NCI-H748 (cell line): Measurements from ENCODE around the gene SRRM2.

Experiments
- DNase-seq: peaks from one replicate; lab custom pipeline; 2025; ENCODE audit not compliant: unreplicated experiment; lab: John Stamatoyannopoulos, UW

The SRRM2 gene

DNA sequence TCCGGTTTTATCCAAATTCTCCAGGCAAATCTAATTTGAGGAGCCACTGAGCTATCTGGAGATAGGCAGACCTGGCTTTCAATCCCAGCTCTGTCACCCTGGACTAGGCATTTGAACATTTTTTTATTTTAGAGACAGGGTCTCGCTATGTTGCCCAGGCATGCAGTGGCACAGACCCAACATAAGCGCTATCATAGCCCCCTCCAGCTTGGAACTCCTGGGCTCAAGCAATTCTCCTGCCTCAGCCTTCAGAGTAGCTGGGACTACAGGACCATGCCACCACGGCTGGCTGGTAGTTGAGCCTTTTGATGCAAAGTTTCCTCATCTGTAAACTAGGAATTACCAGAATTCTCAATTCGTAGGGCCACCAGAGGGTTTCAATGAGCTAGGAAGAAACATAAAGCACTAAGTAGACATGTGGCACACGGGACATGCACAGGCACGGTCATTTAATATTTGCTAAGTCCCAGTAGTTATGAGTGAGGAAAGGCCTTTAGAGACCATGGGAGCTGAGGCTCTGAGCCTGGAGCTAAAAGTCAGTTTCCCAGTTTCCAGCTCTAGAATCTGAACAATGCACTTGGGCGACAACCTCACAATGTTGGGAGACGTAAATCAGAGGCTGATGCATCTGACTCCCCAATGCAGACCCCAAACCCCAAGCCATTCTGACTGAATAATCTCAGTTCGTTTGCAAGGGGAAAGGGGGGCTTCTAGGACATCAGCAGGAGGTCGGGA is 23.5 kb downstream of the SRRM2 start:
- no peak for DNase-seq

DNA sequence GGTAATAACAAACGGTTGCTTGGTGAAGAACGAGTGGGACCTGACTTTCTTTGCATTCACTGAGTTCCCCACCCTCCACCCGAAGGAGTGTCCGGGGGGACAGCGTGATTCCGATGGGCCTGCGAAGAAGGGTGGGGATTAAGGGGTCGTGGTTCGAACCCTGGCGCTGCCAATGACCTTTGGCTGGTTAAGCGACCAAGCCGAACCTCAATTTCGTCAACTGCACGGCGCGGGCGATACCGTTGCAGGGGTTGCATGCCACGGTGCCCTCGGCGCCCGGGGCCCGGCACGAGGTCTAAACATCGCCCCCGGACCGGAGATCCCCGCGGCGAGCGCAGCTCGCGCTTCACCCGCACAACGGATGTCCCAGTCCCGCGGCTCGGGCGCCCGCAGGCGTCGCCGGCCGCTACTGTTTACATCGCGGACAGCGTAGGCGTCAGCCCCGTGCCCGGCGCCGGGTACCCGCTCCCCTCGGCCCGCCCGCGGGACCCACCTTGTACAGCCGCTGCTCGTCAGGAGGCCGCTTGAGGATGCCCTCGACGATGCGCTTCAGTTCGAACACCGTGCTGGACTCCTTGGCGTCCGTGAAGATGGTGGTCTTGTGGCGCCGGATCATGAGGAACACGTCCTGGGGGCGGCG is 24.2 kb downstream of the SRRM2 start:
- DNase-seq: peak; percentile 54

DNA sequence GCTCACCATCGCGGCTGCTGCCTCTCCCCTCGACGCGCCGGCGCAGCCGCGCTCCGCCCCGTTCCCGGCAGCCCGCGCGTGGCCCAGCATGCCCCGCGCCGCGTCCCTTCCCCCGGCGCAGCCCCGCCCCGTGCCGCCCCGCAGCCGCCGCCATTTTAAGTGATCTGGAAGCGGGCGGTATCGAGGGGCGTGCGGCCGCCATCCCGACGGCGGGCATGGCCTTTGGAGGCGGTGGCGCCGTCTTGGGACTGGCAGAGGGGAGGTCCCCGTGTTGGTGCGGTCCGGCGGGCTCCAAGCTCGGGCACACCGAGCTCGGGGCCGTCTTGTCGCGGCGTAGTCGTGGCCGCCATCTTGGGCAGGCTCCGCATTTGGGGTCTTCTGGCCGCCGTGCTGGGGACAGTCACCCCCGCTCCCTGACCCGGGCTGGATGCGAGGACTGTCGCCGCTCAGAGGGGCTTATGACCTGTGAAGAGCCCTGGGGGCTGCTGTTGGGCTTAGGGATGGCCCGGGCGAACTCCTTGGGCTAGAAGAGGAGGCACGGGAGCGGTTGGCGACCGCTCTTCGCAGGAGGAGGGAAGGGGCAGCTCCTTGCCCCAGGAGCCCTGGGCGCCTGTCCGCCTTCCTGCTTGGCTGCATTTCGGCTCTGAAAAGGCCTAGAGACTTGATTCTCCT is 24.9 kb downstream of the SRRM2 start, which contains the start of gene ELOB:
Gene ELOB, minus strand, starts transcription at position 50 of the 672 bp plus-strand sequence. Its CDS starts 41 bp downstream, at position 9.
- peak; percentile 78 for DNase-seq

DNA sequence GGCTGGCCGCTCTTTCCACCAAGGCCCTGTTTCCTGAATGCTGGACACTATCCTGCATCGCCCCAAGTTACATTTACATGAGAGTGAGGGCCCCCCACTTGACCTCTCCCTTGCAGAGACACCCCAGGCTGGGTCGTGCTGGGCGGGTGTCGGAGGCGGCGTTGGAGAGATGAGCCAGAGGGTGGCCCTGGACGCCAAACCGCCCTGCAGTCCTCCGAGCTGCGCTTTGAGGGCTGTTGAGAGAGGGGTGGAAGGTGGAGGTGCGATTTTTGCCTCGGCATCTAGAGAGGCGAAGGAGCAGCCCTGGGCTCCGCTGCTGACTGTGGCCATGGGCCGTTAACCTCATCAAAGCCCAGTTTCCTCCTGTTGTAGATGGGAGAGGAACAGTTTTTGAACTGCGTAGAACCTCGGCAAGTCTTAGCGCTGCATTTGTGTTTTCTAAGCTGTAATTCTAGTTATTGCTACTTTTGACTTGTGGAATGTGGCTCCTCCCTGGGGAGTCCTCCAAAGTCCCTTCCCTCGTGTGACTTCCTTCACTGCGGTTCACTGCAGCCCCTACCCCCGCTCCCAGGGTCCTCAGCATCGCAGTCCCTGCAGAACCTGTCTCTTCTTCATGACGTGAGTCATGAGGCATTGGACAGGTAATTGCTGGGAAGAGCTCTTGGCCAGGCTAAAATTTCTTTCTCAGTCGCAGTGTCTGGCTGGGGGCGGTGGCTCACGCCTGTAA is 25.6 kb downstream of the SRRM2 start:
- DNase-seq: no peak

DNA sequence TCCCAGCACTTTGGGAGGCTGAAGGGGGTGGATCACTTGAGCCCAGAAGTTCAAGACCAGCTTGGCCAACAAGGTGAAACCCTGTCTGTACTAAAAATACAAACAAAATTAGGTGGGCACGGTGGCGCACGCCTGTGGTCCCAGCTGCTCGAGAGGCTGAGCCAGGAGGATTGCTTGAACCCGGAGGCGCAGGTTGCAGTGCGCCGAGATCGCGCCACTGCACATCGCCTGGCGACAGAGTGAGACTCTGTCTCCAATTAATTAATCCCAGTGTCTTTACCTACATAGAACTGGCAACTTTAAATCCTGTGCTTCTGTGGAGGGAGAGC is 26.2 kb downstream of the SRRM2 start:
- DNase-seq: no peak

DNA sequence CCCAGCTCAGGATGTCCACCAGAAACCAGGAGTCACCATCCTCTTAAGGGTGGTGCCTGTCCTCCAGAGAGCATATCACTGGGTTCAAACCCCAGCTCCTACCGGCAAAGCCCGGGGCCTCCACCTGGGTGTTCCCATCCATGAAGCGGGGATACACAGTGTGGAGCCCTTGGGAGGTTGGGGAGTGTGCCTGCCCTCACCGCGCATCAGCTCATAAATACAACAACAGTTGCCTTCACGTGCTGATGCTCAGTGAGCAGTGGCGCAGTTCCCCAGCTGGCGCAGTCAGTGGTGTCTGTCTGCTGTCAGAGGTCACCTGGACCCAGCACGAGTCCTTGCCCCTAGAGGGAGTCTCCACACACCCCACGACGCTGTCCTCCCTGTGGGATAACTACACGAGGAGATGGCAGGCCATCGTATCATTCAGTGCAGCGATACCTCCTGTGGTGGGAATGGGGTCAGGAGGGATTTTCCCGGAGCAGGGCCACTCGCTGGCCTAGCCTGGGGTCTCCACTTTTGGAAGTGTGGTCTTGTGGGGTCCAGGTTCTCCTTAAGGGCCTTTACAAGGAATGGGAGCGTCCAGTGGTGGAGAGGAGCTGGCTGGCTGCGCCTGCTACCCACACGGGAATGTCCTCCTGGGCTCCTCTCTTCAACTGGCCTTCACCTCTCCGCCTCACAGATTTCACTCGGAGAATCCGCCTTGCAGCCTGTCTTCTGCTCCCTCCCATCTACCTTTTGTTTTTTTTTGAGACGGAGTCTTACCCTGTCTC is 26.9 kb downstream of the SRRM2 start:
- DNase-seq: no peak

DNA sequence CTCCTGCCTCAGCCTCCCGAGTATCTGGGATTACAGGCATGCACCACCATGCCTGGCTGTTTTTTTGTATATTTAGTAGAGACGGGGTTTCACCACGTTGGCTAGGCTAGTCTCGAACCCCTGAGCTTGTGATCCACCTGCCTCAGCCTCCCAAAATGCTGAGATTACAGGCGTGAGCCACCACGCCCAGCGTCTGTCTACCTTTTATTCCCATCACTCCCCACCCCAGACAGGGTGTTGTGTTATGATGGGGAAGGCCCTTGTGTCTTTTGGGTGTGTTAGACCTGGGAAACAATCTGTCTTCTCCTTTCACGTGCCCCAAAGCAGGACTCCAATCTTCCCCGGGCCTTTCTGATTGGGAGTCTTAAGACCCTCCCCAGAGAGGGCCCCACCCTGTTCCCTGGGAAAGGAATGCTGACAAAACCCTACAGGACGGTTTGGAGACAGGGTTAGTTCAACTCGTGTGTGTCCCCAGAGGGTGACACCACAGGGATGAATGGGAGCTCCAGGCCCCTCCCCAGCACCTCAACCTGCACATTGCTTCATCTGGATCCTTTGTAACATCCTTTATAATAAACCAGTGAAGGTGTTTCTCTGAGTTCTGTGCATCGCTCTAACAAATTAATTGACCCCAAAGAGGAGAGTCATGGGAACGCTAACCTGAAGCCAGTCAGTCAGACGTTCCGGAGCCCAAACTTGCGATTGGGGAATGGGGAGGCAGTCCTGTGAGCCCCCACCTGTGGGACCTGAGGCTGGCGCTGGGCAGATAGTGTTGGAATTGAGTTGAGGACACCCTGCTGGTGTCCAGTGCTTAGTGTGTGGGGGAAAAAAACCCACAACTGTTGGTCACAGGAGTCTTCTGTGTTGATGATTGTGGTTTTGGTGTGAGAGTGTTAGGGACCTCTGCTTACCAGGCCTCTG is 27.8 kb downstream of the SRRM2 start:
- DNase-seq: no peak

DNA sequence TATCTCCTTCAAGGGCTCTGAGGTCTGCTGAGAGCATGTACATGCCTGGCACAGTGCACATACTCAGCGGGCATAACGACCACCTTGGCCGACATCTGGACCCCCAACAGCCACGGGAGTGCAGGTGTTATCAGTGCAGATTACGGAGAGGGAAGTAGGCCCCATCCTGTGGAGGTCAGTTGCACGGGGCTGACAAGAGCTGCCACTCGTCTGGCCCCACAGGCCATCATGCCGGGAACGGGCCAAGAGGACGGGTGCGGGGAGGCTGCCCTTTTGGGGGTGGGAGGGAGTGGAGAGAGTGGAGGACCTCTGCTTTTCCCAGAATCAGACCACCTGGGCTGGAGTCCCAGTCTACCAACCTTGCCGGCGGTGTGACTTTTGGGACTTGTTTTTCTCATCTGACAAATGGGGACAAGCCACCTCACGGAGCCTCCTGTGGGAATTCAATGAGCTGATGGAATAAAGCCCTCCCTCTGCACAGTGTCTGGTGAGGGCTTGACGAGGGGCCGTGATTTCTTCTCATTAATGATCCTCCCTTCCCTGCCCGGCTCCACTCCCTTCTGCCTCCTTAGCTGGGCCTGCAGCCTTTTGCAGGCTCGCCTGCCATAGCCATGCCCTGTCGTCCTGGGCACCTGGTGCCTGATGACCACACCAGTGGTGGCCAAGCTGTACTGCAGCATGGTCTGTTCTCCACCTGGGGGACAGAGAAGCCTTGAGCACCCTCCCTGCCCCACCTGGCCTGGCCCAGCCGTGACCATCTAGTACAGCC is 30.3 kb downstream of the SRRM2 start:
- DNase-seq: no peak

DNA sequence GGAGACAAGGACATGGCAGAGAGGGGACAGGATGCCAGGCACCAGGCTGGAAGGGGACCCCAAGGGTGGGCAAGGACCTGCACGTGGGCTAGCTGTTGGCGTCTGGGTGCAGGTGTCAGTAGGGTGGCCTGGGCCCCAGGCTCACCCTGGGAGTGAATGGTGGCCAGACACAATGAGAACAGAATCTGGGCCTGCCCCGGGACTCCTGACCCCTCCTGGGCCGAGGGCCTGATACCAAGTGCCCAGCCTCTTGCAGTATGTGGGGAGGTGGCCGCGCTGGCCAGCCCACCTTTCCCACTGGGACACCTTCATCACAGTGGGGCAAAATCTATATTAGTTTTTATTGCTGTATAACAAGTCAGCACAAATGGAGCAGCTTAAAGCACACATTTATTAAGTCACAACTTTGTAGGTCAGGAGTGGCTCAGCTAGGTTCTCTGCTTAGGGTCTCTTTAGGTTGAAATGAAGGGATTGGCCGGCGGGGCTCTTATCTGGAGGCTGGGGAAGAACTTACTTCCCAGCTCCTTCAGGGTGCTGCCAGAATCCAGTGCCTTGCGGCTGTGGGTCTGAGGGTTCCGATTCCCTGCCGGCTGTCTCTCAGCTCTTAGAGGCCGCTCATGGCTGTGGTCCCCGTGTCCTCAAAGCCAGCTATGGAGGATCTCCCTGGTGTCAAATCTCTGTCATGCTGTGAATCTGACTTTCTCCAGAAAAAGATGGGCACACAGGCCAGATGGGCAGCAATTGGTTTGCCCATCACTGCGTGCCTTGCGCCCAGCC is 31.3 kb downstream of the SRRM2 start:
- no peak for DNase-seq

DNA sequence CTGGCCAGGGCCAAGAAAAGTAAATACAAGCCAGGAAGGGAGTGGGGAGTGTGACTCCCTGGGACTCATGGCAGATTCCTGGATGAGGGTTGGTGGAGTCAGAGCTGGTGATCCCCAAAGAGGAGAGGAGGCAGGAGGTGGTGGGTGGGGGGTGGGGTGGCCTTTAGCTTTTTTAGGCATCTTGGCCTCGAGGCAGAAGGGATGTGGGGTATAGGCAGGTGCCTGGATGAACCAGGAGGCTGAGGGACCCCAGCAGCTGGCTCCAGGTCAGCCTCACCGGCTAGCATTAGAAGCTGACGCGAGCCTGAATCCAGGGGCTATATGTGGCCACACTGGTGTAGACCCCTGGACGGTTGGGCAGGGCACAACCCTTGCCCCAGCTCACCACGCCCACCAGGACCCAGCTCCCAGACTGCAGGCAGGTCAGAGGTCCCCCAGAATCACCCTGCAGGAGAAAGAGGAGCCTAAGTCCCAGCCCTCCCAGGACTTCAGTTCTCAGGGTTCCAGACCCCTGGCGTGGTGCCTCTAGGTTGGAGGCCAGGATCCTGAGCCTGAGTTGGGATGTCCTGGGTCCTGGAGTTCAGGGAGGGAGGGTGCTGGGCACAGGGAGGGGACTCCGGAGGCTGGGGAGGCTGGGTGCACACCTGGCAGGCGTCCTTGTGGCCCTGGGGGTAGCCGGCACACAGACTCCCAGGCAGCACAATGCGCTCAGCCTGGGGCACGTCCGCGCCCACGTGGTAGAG is 32.1 kb downstream of the SRRM2 start:
- DNase-seq: no peak

DNA sequence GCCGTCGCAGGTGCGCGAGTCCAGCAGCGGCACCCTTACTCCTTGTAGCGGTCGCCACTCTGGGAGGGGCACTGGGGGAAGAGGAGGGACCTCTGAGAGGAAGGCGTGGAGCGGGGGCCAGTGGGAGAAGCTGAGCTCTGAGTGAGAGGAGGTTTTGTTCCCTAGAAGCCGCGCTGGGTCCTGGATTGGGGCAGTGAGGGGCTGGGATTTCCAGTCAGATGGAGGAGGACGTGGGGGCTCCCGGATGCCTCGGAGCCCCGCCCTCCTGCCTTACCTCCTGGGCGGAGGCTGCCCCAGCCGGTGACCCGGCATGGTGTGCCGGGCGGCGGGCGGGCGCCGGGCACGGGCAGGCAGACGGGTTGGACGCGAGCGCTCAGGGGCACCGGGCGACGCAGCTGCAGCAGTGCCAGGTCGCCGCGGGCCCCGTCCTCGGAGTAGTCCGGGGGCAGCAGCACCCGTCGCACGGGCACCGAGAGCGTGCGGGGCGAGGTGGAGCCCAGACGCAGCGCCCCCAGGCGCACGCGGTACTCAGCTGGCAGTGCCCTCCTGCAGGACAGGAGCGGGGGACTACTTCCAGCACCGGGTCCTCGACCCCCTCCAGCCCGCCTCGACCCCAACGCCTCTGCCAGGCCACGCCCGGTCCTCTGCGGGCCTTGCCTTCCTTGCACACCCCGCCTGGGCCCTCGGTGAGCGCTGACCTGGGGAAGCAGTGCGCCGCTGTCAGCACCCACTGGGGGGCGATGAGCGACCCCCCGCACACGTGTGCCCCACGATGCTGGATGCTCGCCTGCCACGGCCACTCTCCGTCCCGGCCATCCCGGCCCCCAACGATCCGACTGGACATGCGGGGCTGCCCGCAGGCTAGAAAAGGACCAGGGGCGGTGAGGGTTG is 32.9 kb downstream of the SRRM2 start:
- DNase-seq: peak; percentile 39

DNA sequence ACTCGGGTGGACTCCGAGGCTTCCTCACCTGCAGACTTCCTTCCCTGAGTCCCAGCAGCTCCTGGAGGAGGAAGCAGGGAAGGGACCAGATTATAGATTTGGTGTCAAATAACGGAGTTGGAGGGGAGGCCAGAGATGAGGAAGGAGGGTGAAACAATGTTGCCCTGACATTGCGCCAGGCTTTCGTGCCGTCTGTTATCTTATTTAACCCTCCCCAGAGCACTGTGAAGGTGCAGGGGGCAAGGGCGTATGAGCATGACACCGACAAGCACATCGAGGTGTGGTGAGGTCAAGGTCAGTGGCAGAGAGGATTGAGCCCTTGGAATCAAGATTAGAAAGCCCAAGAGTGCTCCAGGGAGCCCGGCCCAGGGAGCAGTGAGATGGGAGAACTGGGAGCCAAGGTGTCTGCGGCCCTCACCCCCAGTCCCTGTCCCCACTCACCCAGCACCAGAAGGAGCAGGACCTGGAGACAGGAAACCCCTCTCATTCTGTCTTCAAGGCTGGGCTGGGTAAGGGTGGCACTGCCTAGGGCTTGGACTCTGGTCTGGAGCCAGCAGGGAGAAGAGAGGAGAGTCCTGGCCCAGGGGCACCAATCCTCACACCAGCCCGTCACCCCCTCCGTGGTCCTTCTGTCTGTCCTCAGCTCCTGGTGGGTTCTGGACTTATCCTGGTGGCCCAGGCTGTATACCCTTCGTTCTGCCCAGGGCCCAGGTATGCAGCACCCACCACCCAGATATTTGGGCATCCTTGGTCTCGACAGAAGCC is 33.8 kb downstream of the SRRM2 start:
- no peak for DNase-seq

DNA sequence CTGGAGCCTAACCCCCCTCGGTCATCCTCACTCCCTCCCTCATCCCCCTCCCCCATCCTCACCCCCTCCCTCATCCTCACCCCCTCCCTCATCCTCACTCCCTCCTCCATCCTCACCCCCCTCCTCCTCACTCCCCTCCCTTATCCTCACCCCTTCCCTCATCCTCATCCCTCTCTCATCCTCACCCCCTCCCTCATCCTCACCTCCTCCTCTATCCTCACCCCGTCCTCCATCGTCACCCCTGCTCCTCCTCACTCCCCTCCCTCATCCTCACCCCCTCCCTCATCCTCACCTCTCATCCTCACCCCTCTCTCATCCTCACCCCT is 34.4 kb downstream of the SRRM2 start:
- DNase-seq: no peak

DNA sequence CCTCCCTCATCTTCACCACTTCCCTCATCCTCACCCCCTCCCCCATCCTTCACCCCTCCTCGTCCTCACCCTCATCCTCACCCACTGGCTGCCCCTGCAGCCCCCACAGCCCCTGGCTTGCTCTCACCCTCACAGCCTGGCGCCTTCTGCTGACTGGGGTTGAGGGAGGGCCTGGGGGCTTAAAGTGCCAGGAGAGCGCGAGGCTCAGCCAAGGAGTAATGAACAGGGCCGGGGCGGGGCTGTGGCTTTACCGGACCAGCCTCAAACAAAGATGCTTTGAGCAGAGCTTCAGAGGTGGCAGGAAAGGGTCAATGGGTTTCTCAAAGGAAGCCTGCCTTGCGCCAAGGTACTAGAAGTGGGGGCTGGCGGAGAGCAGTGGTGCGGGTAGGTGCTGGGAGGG is 35.0 kb downstream of the SRRM2 start, which contains the start of gene PRSS33:
Gene PRSS33, minus strand, starts transcription at position 155 of the 400 bp plus-strand sequence. CDS start 1,013 bp downstream, outside the sequence.
- DNase-seq: no peak

DNA sequence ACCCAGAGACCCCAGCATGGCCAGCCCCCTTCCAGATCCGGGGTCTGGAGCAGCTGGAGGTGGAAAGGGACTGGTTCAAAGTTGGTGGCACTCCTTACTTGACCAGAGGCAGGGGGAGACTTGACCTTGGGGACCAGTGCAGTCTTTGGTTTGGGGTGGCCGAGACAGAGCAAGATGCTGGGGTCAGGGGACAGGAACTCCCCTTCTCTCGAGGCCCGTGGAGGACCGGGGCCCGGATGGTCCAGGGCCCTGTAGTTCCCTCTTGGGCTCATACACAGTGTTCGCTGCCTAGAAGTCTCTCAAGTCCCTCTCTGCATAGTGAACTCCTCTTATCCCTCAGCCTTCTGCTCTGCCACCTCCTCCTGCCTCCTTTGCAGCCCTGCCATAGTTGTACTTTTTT is 35.5 kb downstream of the SRRM2 start:
- DNase-seq: no peak

DNA sequence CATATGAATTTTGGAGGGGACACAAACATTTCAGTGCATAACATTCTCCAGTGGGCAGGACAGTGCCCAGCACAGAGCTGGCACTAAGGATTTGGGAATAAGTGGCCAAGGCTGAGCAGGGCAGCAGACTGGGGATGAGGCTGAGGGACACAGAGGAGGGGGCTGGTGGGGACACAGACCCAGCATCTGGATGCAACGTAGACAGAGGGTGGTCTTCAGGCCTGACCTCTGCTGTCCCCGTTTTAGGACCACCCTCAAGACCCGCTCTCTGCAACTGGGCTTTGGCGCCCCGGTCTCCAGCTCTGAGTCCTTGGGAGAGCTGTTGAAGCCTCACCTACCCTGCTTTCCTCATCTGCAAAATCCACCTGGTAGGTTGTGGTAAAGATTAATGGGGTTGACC is 38.2 kb downstream of the SRRM2 start:
- DNase-seq: no peak
